ENCODE data around the gene SELENOK. TPM values are rescaled to one million over a fixed set of nuclear protein-coding genes. Genes with fewer than 3 reads are reported as not detected.

Gene SELENOK
- total RNA-seq, 2 donors from 2014 or later = 60.3 to 77.0 TPM

- H3K27me3 Mint-ChIP-seq (ENCODE audit: low read depth) = peaks cover 38% of the 10 kb centered on the region
- no peaks in the 10 kb centered on the region for H3K4me1 Mint-ChIP-seq (ENCODE audit: low read depth)
- H3K36me3 Mint-ChIP-seq (ENCODE audit: insufficient read depth in 2 of 2) = peaks cover 0 to 1% of the 10 kb centered on the region in 2 donors
- H3K9me3 Mint-ChIP-seq = peaks cover 0 to 2% of the 10 kb centered on the region in 2 donors
- no peak overlapping the region for H3K27ac Mint-ChIP-seq
- H3K4me3 Mint-ChIP-seq = no peak overlapping the region
- DNase-seq = no peak
- ATAC-seq (replicated peaks in 1 of 2) = no peak
These were observed 10.4 kb upstream of the SELENOK start for GRCh38 chr3:53902067-53902466.

DNA sequence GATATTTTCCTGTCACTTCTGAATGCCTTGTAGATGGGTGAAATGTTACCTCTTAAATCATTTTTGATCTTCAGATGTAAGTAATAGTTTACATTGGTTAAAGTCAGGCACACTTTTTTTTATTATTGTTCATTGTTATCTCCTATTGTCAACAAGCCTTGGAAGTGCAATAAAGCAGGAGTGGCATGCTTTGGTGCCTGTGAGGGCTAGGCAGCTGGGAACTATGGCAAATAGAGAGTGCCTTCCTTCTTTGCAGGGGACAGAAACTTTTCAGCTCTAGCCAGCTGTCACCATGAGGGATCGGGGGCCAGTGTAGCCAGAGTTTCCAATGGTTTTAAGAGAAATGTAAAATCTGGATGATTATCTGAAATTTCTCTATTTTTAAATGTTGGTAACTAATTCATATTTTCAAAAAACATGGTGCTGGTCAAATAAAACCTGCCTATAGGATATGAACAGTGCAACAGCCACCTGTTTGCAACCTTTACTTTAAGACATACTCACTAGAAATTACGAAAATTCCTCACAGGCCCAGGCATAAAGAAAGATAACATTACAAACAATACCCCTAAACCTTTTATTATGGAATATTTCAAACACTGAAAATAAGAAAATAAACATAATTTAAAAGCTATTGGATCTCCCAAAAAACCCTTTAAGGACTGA lies 9.1 kb upstream of the SELENOK start:
- H3K27me3 Mint-ChIP-seq (ENCODE audit: low read depth) = peaks cover 26% of the 10 kb centered on the region
- no peak overlapping the region for H3K27ac Mint-ChIP-seq
- H3K36me3 Mint-ChIP-seq (ENCODE audit: insufficient read depth in 2 of 2) = no peaks in the 10 kb centered on the region
- ATAC-seq (replicated peaks in 1 of 2) = no peak
- no peaks in the 10 kb centered on the region for H3K9me3 Mint-ChIP-seq
- H3K4me1 Mint-ChIP-seq (ENCODE audit: low read depth) = no peaks in the 10 kb centered on the region
- no peak overlapping the region for H3K4me3 Mint-ChIP-seq
- DNase-seq = no peak

DNA sequence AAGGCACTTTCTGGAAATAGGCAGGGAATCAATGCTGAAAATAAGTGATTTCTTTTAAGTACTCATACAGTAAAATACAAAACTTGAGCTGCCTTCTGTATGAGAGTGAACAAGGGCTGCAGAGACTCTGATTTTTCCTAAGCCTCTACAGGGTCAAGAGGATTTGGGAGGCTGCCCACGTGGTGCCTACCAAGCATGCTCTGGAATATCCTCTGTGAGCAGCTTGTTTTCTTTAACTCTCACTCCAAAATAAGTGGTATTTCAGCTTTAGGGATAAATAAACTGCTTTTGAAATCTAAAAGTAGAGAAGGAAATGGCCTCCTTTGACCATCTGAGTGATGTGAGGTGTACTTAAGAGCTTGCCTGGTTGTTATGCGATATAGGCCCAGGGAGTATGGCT lies 8.1 kb upstream of the SELENOK start:
- Mint-ChIP-seq H3K36me3 (ENCODE audit: insufficient read depth in 2 of 2) (no peaks in the 10 kb centered on the region), H3K27ac (no peak overlapping the region), H3K4me1 (ENCODE audit: low read depth) (no peaks in the 10 kb centered on the region), H3K4me3 (no peak overlapping the region), H3K27me3 (ENCODE audit: low read depth) (peaks cover 18% of the 10 kb centered on the region), H3K9me3 (no peaks in the 10 kb centered on the region)
- DNase-seq (no peak), ATAC-seq (replicated peaks in 1 of 2) (no peak)

DNA sequence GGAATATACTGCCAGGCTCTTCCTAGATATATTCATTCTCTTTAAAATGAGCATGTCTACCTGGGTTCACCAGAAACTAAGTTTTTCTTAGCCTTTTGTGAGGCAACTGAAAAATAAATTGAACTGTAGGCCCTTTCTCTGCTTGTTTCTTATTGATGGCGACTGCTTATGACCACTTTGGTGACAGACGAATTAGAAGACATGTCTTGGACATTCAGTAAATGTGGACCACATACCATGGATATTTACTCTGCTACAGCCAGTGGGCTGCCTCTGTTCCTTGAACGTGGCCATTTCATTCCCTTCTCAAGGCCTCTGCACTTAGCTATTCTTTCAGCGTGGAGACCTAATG lies 603 bp upstream of the SELENOK start:
- Mint-ChIP-seq H3K27me3 (ENCODE audit: low read depth) (no peaks in the 10 kb centered on the region), H3K9me3 (peaks cover 0 to 3% of the 10 kb centered on the region in 2 donors), H3K4me3 (peak overlapping the region; percentile 90 to 99), H3K36me3 (ENCODE audit: insufficient read depth in 2 of 2) (peaks cover 5 to 11% of the 10 kb centered on the region in 2 donors), H3K4me1 (ENCODE audit: low read depth) (peaks cover 49% of the 10 kb centered on the region), H3K27ac (peak overlapping the region; percentile 98)
- DNase-seq = no peak
- no peak for ATAC-seq (replicated peaks in 1 of 2)

GRCh38 chr3:53890726-53891475 lies 758 bp downstream of the SELENOK start:
- peak; percentile 49 to 50 for DNase-seq
- ATAC-seq (replicated peaks in 1 of 2) = peak; percentile 24 to 29
- H3K27ac Mint-ChIP-seq = peak overlapping the region; percentile 98
- peaks cover 5 to 15% of the 10 kb centered on the region in 2 donors for H3K36me3 Mint-ChIP-seq (ENCODE audit: insufficient read depth in 2 of 2)
- no peaks in the 10 kb centered on the region for H3K27me3 Mint-ChIP-seq (ENCODE audit: low read depth)
- peak overlapping the region; percentile 90 to 99 for H3K4me3 Mint-ChIP-seq
- H3K4me1 Mint-ChIP-seq (ENCODE audit: low read depth) = peaks cover 61% of the 10 kb centered on the region
- H3K9me3 Mint-ChIP-seq = peaks cover 0 to 3% of the 10 kb centered on the region in 2 donors

DNA sequence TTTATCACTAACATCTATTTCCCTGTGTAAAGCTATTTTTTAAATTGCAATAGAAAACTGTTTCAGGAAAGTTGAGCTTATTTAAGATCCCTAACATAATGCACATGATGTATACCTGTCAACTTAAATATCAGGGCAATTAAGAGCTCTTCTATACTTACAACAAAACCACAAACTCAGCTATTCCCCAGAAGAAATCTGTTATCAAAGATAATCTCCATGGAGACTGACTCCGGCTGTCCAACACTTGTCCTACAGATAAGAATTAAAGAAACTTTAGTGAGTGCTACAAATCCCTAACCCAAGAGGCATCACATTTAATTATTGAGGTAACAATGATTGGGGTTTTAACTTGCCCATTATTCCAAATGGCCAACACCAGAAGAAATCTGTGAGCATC lies 3.4 kb downstream of the SELENOK start:
- H3K4me1 Mint-ChIP-seq (ENCODE audit: low read depth) = peaks cover 61% of the 10 kb centered on the region
- H3K36me3 Mint-ChIP-seq (ENCODE audit: insufficient read depth in 2 of 2) = peaks cover 4 to 14% of the 10 kb centered on the region in 2 donors
- H3K27ac Mint-ChIP-seq = peak overlapping the region; percentile 11
- peak overlapping the region in 1 of 2 donors; percentile 17 for H3K4me3 Mint-ChIP-seq
- peaks cover 0 to 3% of the 10 kb centered on the region in 2 donors for H3K9me3 Mint-ChIP-seq
- no peaks in the 10 kb centered on the region for H3K27me3 Mint-ChIP-seq (ENCODE audit: low read depth)
- DNase-seq = no peak
- ATAC-seq (replicated peaks in 1 of 2) = no peak

DNA sequence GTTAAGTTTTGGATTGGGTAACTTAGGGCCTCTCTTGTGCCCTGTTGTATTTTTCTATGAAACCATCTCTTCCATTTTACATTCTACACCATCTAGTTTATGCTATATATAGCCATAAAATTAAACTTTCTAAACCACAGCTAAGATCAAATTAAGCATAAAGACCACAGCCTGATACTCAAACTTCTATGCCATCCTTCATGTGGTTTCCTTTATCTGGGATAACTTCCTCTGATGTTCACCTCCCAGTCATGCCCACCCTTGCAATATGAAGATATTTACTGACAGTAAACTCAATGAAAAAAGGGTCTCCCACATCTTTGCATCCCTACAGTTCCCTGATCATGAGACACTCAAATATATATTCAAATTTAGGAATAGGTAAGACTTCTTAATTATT lies 4.2 kb downstream of the SELENOK start:
- H3K27ac Mint-ChIP-seq = peak overlapping the region; percentile 40
- no peak for ATAC-seq (replicated peaks in 1 of 2)
- H3K4me3 Mint-ChIP-seq = peak overlapping the region in 1 of 2 donors; percentile 8
- no peak for DNase-seq
- no peaks in the 10 kb centered on the region for H3K27me3 Mint-ChIP-seq (ENCODE audit: low read depth)
- peaks cover 59% of the 10 kb centered on the region for H3K4me1 Mint-ChIP-seq (ENCODE audit: low read depth)
- no peaks in the 10 kb centered on the region for H3K9me3 Mint-ChIP-seq
- H3K36me3 Mint-ChIP-seq (ENCODE audit: insufficient read depth in 2 of 2) = peaks cover 3 to 14% of the 10 kb centered on the region in 2 donors

GRCh38 chr3:53885239-53885638 lies 6.4 kb downstream of the SELENOK start:
- Mint-ChIP-seq H3K27ac (peak overlapping the region; percentile 27), H3K4me1 (ENCODE audit: low read depth) (peaks cover 62% of the 10 kb centered on the region), H3K27me3 (ENCODE audit: low read depth) (no peaks in the 10 kb centered on the region), H3K36me3 (ENCODE audit: insufficient read depth in 2 of 2) (peaks cover 3 to 14% of the 10 kb centered on the region in 2 donors), H3K4me3 (no peak overlapping the region), H3K9me3 (no peaks in the 10 kb centered on the region)
- DNase-seq (no peak), ATAC-seq (replicated peaks in 1 of 2) (no peak)

GRCh38 chr3:53884623-53885022 lies 7.0 kb downstream of the SELENOK start:
- DNase-seq (no peak), ATAC-seq (replicated peaks in 1 of 2) (no peak)
- peaks cover 59% of the 10 kb centered on the region for H3K4me1 Mint-ChIP-seq (ENCODE audit: low read depth)
- H3K27ac Mint-ChIP-seq = no peak overlapping the region
- H3K4me3 Mint-ChIP-seq = no peak overlapping the region
- no peaks in the 10 kb centered on the region for H3K9me3 Mint-ChIP-seq
- peaks cover 2 to 16% of the 10 kb centered on the region in 2 donors for H3K36me3 Mint-ChIP-seq (ENCODE audit: insufficient read depth in 2 of 2)
- no peaks in the 10 kb centered on the region for H3K27me3 Mint-ChIP-seq (ENCODE audit: low read depth)

- Mint-ChIP-seq H3K27me3 (ENCODE audit: low read depth) (no peaks in the 10 kb centered on the region), H3K27ac (peak overlapping the region; percentile 99), H3K4me1 (ENCODE audit: low read depth) (peaks cover 42% of the 10 kb centered on the region), H3K4me3 (peak overlapping the region; percentile 97 to 98), H3K36me3 (ENCODE audit: insufficient read depth in 2 of 2) (peaks cover 4 to 25% of the 10 kb centered on the region in 2 donors), H3K9me3 (no peaks in the 10 kb centered on the region)
- ATAC-seq (replicated peaks in 1 of 2) (no peak), DNase-seq (no peak)
These were observed 8.7 kb downstream of the SELENOK start for GRCh38 chr3:53883008-53883407.

GRCh38 chr3:53881691-53882593 lies 9.7 kb downstream of the SELENOK start, which contains the start of gene ACTR8:
TSS of gene ACTR8 (minus strand) at chr3:53882152. CDS start at chr3:53882101, 51 bp downstream.
- Mint-ChIP-seq H3K27ac (peak within 1 kb of the TSS; percentile 99), H3K4me1 (ENCODE audit: low read depth) (peaks cover 32% of the 10 kb centered on the region), H3K27me3 (ENCODE audit: low read depth) (no peaks in the 10 kb centered on the region), H3K9me3 (no peaks in the 10 kb centered on the region), H3K4me3 (peak within 1 kb of the TSS; percentile 97 to 98), H3K36me3 (ENCODE audit: insufficient read depth in 2 of 2) (peaks cover 4 to 26% of the 10 kb centered on the region in 2 donors)
- DNase-seq (peak; percentile 88 to 91), ATAC-seq (replicated peaks in 1 of 2) (peak; percentile 88 to 89)

DNA sequence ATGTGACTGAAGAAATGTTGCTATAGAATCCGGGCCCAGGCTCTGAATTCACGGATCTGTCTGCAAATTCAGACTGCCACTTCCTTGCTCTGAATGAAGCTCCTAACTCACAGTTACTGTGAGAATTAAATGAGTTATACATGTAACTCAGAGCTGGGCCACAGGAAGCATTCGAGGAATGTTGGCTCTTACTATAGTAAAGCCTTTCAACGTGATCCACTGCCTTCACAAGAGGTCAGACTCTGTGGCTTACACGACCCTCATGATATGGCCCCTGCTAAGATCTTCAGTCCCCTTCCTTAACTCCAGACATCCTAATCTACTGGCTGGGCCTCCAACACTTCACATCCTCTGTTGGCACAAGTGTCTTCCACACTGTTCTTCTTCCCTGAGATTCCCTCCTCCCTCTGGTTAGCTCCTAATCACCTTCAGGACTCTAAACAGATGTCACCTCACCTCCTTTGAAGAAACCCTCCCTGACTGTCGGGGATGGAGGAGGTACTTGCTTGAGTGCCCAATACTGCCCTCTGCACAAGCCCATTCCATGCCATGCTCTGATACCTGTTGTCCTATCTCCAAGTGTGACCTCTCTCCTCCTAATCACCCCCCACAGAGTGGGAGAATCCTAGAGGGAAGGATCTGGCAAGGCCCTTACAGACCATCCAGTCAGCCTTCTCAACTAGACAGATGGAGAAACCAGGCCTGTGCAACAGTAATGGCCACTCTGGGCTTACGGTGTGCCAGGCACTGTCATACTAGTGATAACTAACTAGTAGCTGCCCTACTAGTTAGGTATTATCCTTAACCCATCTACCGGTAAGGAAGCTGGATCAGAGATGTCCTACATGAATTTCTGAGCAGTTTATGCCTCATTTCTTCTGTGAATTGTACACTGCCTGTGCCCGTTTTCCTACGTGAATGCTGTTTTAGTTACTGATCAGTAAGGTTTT lies 11.0 kb downstream of the SELENOK start:
- Mint-ChIP-seq H3K9me3 (no peaks in the 10 kb centered on the region), H3K27me3 (ENCODE audit: low read depth) (no peaks in the 10 kb centered on the region), H3K36me3 (ENCODE audit: insufficient read depth in 2 of 2) (peaks cover 4 to 29% of the 10 kb centered on the region in 2 donors), H3K4me3 (peak overlapping the region; percentile 97 to 98), H3K4me1 (ENCODE audit: low read depth) (peaks cover 23% of the 10 kb centered on the region), H3K27ac (peak overlapping the region; percentile 84)
- DNase-seq (no peak), ATAC-seq (replicated peaks in 1 of 2) (no peak)
